Common myeloid progenitor, CD34-positive (primary cell): ENCODE results near the gene SLFN12L.
A peak's percentile ranks its signal among the peaks of the same experiment; 100 is the strongest.

Experiments
- CTCF ChIA-PET: fragments of 350-600 bp; sonication (Branson Sonifier 250); formaldehyde crosslinking; loops from one replicate; lab custom pipeline; 2021; ENCODE audit warnings: antibody characterized with exemption; lab: Charles Lee
- POLR2A ChIA-PET: fragments of 350-600 bp; sonication (Branson Sonifier 250); formaldehyde crosslinking; loops from one replicate; lab custom pipeline; 2021; ENCODE audit warnings: antibody characterized with exemption; lab: Charles Lee
- DNase-seq, 3 donors: peaks; one replicate each; pipeline versions ENCODE4 v3.0.0 to v3.0.0-alpha.2; 2013
- H3K27ac ChIP-seq, 2 experiments: 1 replicate in 1 of 2; 2 replicates in 1 of 2; pipeline ENCODE4 v1.7.0; 2013; ENCODE audit warnings: inconsistent platforms in 2 of 2, low read length in 2 of 2, mild to moderate bottlenecking in 2 of 2, low read depth in 1 of 2, moderate library complexity in 1 of 2; ENCODE audit not compliant: severe bottlenecking in 2 of 2, insufficient read depth in 1 of 2, poor library complexity in 1 of 2
- H3K27me3 ChIP-seq, 5 experiments: replicated peaks in 2 of 5; 1 replicate in 3 of 5; 2 replicates in 2 of 5; pipeline versions ENCODE4 v1.6.1 to v1.7.0; 2013; ENCODE audit warnings: low read length in 4 of 5, mild to moderate bottlenecking in 2 of 5, moderate library complexity in 2 of 5, inconsistent platforms in 1 of 5; ENCODE audit not compliant: insufficient read depth in 5 of 5, control insufficient read depth in 4 of 5
- H3K36me3 ChIP-seq, 4 experiments: 1 replicate in 2 of 4; 2 replicates in 2 of 4; pipeline versions ENCODE4 v1.6.1 to v1.7.0; 2013; ENCODE audit warnings: low read length in 3 of 4, control low read depth in 1 of 4, mild to moderate bottlenecking in 1 of 4; ENCODE audit not compliant: control insufficient read depth in 4 of 4, insufficient read depth in 4 of 4
- H3K4me1 ChIP-seq, 4 experiments: 1 replicate in 3 of 4; 2 replicates in 1 of 4; pipeline versions ENCODE4 v1.6.1 to v1.7.1; 2013; ENCODE audit warnings: low read length in 3 of 4, mild to moderate bottlenecking in 3 of 4, control low read depth in 1 of 4, inconsistent platforms in 1 of 4, moderate library complexity in 1 of 4; ENCODE audit not compliant: control insufficient read depth in 4 of 4, insufficient read depth in 4 of 4; ENCODE audit errors: control extremely low read depth in 1 of 4
- H3K4me3 ChIP-seq, 7 experiments: 1 replicate in 4 of 7; 2 replicates in 3 of 7; pipeline versions ENCODE4 v1.5.1 to v1.7.0; 2013; ENCODE audit warnings: mild to moderate bottlenecking in 7 of 7, low read length in 6 of 7, moderate library complexity in 6 of 7, inconsistent platforms in 2 of 7, low read depth in 2 of 7, control low read depth in 1 of 7; ENCODE audit not compliant: insufficient read depth in 4 of 7, control insufficient read depth in 1 of 7; ENCODE audit errors: extremely low read depth in 1 of 7
- H3K9me3 ChIP-seq, 5 experiments: 1 replicate in 4 of 5; 2 replicates in 1 of 5; pipeline versions ENCODE4 v1.6.1 to v1.7.1; 2013; ENCODE audit warnings: low read length in 4 of 5, mild to moderate bottlenecking in 2 of 5, inconsistent platforms in 1 of 5, low read depth in 1 of 5, moderate library complexity in 1 of 5; ENCODE audit not compliant: control insufficient read depth in 4 of 5, insufficient read depth in 2 of 5; ENCODE audit errors: control extremely low read depth in 1 of 5
- WGBS: methylation state at CpG from one replicate; pipeline ENCODE4 v1.1.5; 2013; ENCODE audit not compliant: insufficient coverage; 5-methylcytosine and 5-hydroxymethylcytosine counted together

SLFN12L gene

DNA sequence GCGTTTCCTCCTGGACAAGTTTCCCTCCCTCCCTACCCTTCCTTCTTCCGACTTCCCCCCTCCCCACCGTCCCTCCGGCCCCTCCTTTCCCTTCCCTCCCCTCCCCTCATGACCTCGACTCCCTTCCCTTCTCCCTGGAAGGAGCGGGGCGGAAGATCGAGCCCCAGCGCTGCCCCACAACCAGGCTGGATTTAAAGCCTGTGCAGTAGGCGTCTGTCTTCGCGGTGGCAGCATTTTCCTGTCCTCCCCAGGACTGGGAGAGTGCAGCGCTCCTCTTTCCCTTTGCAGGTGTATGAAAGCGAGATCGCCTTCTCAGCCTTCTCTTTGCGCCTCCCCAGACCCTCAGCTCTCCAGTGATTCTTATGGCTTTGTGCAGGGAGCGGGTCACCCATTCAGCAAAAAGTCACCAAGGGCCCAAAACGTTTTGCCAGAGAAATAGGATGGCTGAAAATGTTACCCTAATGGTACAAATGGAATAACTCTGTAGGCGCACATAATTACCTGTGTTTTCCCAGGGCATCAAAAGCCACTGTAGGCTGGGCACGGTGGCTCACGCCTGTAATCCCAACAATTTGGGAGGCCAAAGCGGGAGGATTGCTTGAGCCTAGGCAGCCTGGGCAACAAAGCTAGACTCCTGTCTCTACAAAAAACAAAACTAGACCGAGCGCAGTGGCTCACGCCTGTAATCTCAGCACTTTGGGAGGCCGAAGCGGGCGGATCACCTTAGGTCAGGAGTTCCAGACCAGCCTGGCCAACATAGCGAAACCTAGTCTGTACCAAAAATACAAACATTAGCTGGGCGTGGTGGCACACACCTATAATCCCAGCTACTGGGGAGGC, 40.8 kb downstream of the SLFN12L start:
- ChIA-PET CTCF (no interaction called here), POLR2A (interaction anchor here (0.6 kb wide), 1 partner anchor 12 kb away, joined by 3 read pairs; no protein-coding TSS in a partner anchor)
- peak in 1 of 3 donors; percentile 13 for DNase-seq
- Histone ChIP-seq H3K4me3 (no peak overlapping the region), H3K36me3 (no peaks in the 10 kb centered on the region), H3K9me3 (peaks cover 0 to 10% (median 4%) of the 10 kb centered on the region in 5 experiments), H3K27ac (no peak overlapping the region), H3K27me3 (peaks cover 13 to 93% (median 63%) of the 10 kb centered on the region in 5 experiments), H3K4me1 (peaks cover 0 to 14% (median 9%) of the 10 kb centered on the region in 4 experiments)
- WGBS = 23% methylated on average over 22 of the region's 30 CpGs

GRCh38 chr17:35493040-35493439, 44.4 kb downstream of the SLFN12L start:
- Histone ChIP-seq H3K4me3 (no peak overlapping the region), H3K4me1 (peaks cover 0 to 23% (median 14%) of the 10 kb centered on the region in 4 experiments), H3K27me3 (peaks cover 22 to 99% (median 70%) of the 10 kb centered on the region in 5 experiments), H3K36me3 (no peaks in the 10 kb centered on the region), H3K27ac (no peak overlapping the region), H3K9me3 (peaks cover 0 to 14% (median 2%) of the 10 kb centered on the region in 5 experiments)
- WGBS = no CpG with 5 or more reads among the region's 2 CpGs
- DNase-seq = no peak
- ChIA-PET CTCF (interaction anchor here (0.9 kb wide), 1 partner anchor 46 kb away, joined by 3 read pairs; no protein-coding TSS in a partner anchor), POLR2A (no interaction called here)

DNA sequence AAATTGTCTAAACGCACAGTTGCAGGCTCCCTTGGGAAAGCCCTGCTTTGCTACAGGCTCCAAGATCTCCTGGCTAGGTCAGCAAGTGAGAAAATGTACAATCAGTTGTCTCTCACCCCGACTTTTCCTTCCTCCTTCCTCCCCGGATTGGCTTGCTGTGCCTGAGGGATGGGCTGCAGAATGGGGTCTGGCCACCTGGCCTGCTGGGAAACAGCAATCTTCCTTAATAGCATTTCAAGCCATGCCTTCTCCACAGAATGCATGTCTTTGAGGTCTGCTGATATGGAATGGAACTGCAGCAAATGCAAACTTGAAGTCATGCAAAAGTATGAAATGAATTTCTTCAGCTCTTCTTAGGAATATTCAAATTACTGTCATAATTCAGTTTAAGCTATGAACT, 46.1 kb downstream of the SLFN12L start:
- peaks cover 17 to 98% (median 61%) of the 10 kb centered on the region in 5 experiments for H3K27me3 ChIP-seq
- H3K27ac ChIP-seq = no peak overlapping the region
- H3K4me3 ChIP-seq = no peak overlapping the region
- H3K36me3 ChIP-seq = no peaks in the 10 kb centered on the region
- no peak for DNase-seq
- POLR2A ChIA-PET = no interaction called here
- whole genome bisulfite sequencing = 0% methylated on average over 2 of the region's 3 CpGs
- CTCF ChIA-PET = no interaction called here
- peaks cover 0 to 31% (median 25%) of the 10 kb centered on the region in 4 experiments for H3K4me1 ChIP-seq
- H3K9me3 ChIP-seq = peaks cover 0 to 14% (median 2%) of the 10 kb centered on the region in 5 experiments

GRCh38 chr17:35489944-35490343, 47.5 kb downstream of the SLFN12L start:
- CTCF ChIA-PET = interaction anchor here (1.2 kb wide), 1 partner anchor 42 kb away, joined by 4 read pairs; the partner anchor contains the start of gene SLFN13

GRCh38 chr17:35488991-35489390, 48.5 kb downstream of the SLFN12L start:
- Histone ChIP-seq H3K4me1 (peaks cover 0 to 28% (median 19%) of the 10 kb centered on the region in 4 experiments), H3K27ac (no peak overlapping the region), H3K4me3 (no peak overlapping the region), H3K9me3 (peaks cover 0 to 17% (median 2%) of the 10 kb centered on the region in 5 experiments), H3K36me3 (no peaks in the 10 kb centered on the region), H3K27me3 (peaks cover 9 to 95% (median 60%) of the 10 kb centered on the region in 5 experiments)
- WGBS = 17% methylated on average over 12 of the region's 15 CpGs
- DNase-seq = peak in 2 of 3 donors; percentile 23 to 49
- ChIA-PET POLR2A (no interaction called here), CTCF (interaction anchor here (0.9 to 1.7 kb wide), 7 partner anchors 10 to 318 kb away, joined by 3 to 9 read pairs (median 4); partner anchors contain the start of gene SLFN13)

More at GRCh38 chr17:35489944-35490343, 47.5 kb downstream of the SLFN12L start:
- POLR2A ChIA-PET = no interaction called here
- H3K4me1 ChIP-seq = peaks cover 0 to 28% (median 19%) of the 10 kb centered on the region in 4 experiments
- DNase-seq = no peak
- peaks cover 14 to 96% (median 60%) of the 10 kb centered on the region in 5 experiments for H3K27me3 ChIP-seq
- peak overlapping the region in 1 of 7 experiments; percentile 24 for H3K4me3 ChIP-seq
- peaks cover 0 to 12% (median 2%) of the 10 kb centered on the region in 5 experiments for H3K9me3 ChIP-seq
- WGBS = 15% methylated on average over 5 of the region's 18 CpGs
- H3K27ac ChIP-seq = no peak overlapping the region
- H3K36me3 ChIP-seq = no peaks in the 10 kb centered on the region

- Histone ChIP-seq H3K4me1 (peaks cover 0 to 28% (median 19%) of the 10 kb centered on the region in 4 experiments), H3K27ac (no peak overlapping the region), H3K27me3 (peaks cover 9 to 81% (median 43%) of the 10 kb centered on the region in 5 experiments), H3K4me3 (peak overlapping the region; percentile 30 to 86 (median 68)), H3K36me3 (no peaks in the 10 kb centered on the region), H3K9me3 (peaks cover 0 to 32% (median 10%) of the 10 kb centered on the region in 5 experiments)
- ChIA-PET CTCF (interaction anchor here (0.5 to 1.6 kb wide), 8 partner anchors 21 to 997 kb away, joined by 3 to 9 read pairs (median 3); partner anchors contain the start of genes SLFN11 and SLFN13), POLR2A (interaction anchor here (1.4 kb wide), 1 partner anchor 39 kb away, joined by 3 read pairs; the partner anchor contains the start of gene SLFN13)
- 13% methylated on average over 23 of the region's 42 CpGs for WGBS
- peak; percentile 64 to 86 (median 81) for DNase-seq
These were observed 50.4 kb downstream of the SLFN12L start for GRCh38 chr17:35486920-35487732.
